Forelimb muscle (tissue), 1 donor: Measurements from ENCODE around the gene FRAS1. TPM values are rescaled to one million over a fixed set of nuclear protein-coding genes. Genes with fewer than 3 reads are reported as not detected.

Experiments used
- DNase-seq: peaks from one replicate; pipeline ENCODE4 v3.0.0-alpha.2; 2013; ENCODE audit warnings: low read depth
- polyA plus RNA-seq: library from polyadenylated mRNA; unstranded; fragments of 120-200 nt; gene quantifications from one replicate; pipeline ENCODE4 v1.2.1, GENCODE V29; 2013; ENCODE audit not compliant: insufficient read length

Gene FRAS1
- polyA plus RNA-seq, 1 donor = 5.0 TPM

- DNase-seq = no peak
Observed at GRCh38 chr4:78362310-78362709, 305.2 kb downstream of the FRAS1 start.

GRCh38 chr4:78363031-78363570 lies 306.0 kb downstream of the FRAS1 start:
- no peak for DNase-seq

GRCh38 chr4:78369679-78370078 lies 312.6 kb downstream of the FRAS1 start:
- DNase-seq = no peak

GRCh38 chr4:78370631-78371372 lies 313.7 kb downstream of the FRAS1 start:
- DNase-seq = no peak

- DNase-seq = no peak
Observed at GRCh38 chr4:78372355-78372988, 315.3 kb downstream of the FRAS1 start.

GRCh38 chr4:78377555-78377954 lies 320.4 kb downstream of the FRAS1 start:
- DNase-seq = no peak

DNA sequence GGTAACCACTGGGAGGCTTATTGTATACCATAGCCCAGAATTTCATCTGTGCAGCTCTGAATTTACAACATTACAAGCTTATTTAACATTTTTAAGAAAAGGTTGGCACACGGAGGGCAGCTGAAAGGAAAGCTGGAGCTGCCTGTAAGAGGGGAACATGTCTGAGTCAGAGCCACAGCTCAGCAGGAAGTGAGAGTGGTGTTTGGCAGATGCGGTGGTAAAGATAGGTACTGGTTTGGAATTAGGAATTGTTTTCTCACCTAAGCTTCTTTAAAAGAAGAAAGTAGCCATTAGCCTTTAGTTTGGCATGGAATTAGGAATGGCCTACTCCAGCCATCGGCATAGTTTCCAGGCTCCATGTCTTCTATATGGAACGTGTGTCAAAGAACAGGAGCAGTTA lies 321.9 kb downstream of the FRAS1 start:
- no peak for DNase-seq

DNA sequence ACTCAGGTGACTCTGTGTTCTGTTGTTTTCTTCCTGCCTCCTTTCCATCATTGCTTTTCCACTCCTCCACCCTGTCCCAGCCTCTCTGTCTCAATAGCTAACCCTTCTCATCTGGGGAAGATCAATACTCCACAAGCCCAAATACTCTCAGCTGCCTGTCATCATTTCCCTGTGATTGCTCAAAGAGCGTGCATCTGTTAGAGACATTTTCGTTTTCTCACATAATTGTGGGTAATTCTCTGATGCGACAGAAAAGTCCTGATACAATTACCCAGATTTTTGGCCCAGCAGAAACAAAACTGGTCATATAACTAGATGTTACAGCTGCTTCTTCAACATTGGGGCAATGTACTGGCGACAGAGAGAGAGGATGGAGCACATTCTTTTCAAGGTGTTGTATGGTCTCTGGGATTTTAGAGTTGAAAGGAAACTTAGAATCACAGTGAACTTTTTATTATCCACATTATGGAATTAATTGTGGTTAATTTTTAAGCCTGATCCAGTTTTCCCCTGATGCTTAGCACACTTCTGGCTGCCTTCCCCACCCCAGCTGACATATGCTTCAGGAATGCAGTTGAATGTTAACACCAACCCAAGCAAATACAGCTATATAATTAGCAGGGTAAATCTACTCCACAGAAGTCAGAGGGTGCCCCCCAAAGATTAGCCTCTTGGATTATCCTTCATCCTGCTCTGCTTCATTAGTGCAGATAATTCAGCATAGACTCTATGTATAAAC lies 323.0 kb downstream of the FRAS1 start:
- no peak for DNase-seq

DNA sequence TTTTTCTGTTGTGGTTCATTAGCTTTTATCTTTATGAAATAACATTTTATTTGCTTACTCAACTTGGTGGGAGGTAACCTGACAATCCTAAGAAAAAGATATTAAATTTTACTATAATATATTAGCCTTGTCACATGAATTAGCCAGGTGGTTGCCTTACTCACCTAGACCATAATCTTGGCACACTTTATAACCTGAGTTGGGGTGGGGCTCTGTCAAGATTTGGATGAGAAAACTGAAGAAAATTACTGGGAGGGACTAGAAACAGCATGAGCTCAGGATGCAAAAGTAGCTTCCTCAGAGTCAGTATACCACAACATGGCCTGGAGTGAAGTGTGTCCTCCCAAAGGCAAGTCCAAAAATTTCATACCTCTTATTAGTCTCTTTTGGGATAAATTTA lies 329.6 kb downstream of the FRAS1 start:
- DNase-seq = no peak

DNA sequence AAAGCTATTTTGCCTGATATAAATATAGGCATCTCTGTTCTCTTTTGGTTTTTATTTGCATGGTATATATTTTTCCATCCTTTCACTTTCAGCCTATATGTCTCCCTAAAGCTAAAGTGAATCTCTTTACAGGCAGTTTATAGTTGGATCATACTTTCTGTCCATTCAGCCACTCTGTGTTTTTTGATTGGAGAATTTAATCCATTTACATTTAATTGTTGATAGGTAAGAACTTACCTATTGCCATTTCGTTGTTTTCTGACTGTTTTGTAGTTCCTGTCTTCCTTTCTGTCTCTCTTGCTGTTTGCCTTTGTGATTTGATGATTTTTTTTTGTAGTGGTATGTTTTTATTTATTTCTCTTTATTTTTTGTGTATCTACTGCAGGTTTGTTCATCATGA lies 338.5 kb downstream of the FRAS1 start:
- DNase-seq = no peak

- DNase-seq = no peak
Observed at GRCh38 chr4:78396613-78397291, 339.6 kb downstream of the FRAS1 start.

DNA sequence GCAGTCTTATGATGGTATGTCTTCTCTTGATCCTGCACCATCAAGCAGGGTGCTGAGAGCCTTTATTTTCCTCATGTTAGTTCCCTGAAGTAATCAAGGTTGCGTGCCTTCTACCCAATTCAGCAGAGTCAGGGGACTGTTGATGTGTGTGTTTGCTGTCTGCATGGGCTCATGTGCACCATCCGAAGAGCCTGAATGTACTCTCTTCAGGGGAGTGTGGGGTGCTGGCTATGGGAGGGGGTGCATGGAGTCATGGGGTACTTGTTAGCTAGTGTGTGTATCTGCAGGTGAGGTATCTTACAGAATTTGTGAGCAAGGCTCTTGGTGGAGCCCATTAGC lies 340.1 kb downstream of the FRAS1 start:
- no peak for DNase-seq

DNA sequence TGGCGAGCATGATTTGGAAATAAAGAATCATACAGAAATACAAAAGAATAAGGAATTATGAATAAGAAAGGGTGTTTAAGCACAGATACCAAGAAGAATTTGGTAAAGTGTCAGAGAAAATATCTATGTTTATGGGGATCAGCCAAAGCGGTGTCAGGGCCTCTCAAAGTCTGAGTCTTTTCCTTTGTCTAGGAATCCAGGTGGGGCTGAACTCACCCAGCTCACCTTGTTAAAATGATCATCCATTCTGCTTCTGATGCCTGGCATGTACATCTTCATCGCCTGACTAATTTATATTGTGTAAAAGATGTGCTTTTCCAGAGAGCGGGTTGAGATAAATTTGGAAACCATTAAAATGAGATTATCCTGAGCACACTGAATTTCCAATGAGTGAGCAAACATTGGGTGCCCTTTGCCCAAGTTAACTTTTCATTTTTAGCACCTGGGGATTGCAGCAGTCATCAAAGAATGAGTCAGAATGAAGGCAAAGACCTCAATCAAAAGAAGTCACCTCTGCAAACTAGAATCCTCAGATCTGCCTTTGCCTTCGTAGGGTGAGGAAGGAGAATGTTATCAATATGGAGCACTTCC lies 352.6 kb downstream of the FRAS1 start:
- DNase-seq = no peak

GRCh38 chr4:78410225-78410624 lies 353.1 kb downstream of the FRAS1 start:
- DNase-seq = no peak

DNA sequence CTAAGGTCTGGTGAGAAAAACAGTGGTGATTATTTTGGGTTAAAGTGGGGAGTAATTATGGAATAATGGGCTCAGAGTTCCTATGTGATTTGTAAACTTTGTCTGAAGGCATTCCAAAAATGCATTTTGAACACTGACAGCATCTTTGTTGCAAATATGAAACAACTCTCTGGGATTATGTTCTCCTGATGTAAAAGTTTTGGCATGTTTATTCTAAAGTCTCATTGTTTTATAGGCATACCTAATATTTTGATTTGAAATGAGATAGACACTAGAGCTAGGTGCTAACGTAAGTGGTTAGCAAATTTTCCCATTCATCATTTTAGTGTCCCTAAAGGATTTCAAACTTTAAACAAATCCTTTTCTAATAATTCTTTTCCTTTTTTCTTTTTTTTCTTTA lies 353.6 kb downstream of the FRAS1 start:
- no peak for DNase-seq

GRCh38 chr4:78414116-78414515 lies 357.0 kb downstream of the FRAS1 start:
- DNase-seq = peak; percentile 24

GRCh38 chr4:78417603-78418002 lies 360.5 kb downstream of the FRAS1 start:
- DNase-seq = no peak

DNA sequence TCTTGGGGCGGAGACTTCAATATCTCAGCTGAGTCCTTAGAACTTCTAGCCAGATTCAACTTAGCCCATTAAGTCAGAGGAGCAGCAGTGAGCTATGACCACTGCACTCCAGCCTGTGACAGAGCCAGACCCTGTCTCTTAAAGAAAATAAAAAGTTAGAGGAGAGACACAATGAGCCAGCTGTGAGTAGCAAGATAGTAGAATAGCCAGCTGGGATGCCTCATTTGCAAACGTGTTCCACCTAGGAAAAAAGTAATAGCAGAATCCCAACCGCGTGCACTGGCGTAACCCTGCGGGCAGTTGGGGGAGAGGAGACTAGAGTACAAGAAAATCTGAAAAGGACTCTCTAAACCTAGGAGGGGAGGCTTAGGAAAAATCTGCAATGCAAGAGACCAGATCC lies 361.3 kb downstream of the FRAS1 start:
- no peak for DNase-seq

DNA sequence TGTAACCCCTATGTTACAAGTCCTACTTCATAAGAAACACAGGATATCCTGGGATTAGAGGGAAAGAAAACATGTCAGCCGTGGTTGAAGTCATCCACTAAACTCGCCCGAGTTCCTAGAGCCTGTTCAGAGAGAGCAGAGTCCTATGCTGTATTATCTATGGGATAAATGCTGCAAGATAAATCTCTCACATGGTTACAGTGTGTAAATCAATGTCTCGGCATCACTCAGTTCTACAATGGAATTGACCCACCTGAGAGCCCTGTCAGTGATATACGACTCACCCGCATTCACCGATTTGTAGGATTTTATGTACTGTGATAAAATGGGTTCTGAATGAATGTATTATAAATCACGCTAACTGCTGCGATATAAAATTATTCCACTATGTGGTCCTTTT lies 366.7 kb downstream of the FRAS1 start:
- DNase-seq = no peak

- no peak for DNase-seq
Observed at GRCh38 chr4:78424461-78424860, 367.3 kb downstream of the FRAS1 start.

- DNase-seq = no peak
Observed at GRCh38 chr4:78426972-78427371, 369.8 kb downstream of the FRAS1 start.

DNA sequence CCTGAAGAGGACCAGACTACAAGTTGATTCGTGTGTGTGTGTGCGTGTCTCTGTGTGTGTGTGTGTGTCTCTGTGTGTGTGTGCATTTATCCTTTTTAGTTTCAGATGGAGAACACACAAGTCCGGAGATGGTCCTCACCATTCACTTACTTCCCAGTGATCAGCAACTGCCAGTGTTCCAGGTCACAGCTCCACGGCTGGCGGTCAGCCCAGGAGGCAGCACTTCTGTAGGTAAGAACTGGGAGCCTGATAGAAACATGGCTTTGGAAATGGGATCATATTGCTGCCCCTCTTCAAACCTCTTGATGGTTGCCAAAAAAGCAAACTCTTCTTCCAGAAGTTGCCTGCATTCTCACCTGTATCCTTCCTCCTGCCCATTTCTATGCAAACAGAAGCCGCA lies 371.9 kb downstream of the FRAS1 start:
- DNase-seq = no peak
